Heart right ventricle (tissue), 16 donors: ENCODE results near the gene IFIT3. TPM values are rescaled to one million over a fixed set of nuclear protein-coding genes. Genes with fewer than 3 reads are reported as not detected.

Experiments
- ATAC-seq, 8 donors: fragments of 200-7000 bp; cut with Tn5 transposase; one replicate each; pipeline ENCODE4 v1.9.1; 2020; ENCODE audit warnings: mild to moderate bottlenecking in 8 of 8, moderate library complexity in 8 of 8, moderate number of reproducible peaks in 1 of 8
- DNase-seq, 2 donors: peaks; one replicate each; pipeline ENCODE4 v3.0.0-alpha.2; 2020
- H3K27ac ChIP-seq, 10 donors: fragments of 200-600 bp; sonication (generic) in 2 of 10; one replicate each; pipeline versions ENCODE4 v1.5.0 to v1.8.0; 2020 to 2022; ENCODE audit warnings: mild to moderate bottlenecking in 3 of 10
- H3K27me3 ChIP-seq, 7 donors: fragments of 200-600 bp; one replicate each; pipeline ENCODE4 v1.8.0; 2021 to 2022; ENCODE audit warnings: mild to moderate bottlenecking in 2 of 7
- H3K36me3 ChIP-seq, 9 donors: fragments of 200-600 bp; sonication (generic) in 1 of 9; one replicate each; pipeline versions ENCODE4 v1.5.0 to v1.8.0; 2020 to 2022; ENCODE audit warnings: mild to moderate bottlenecking in 2 of 9
- H3K4me1 ChIP-seq, 9 donors: fragments of 200-600 bp; sonication (generic) in 1 of 9; one replicate each; pipeline versions ENCODE4 v1.5.0 to v1.8.0; 2020 to 2022; ENCODE audit warnings: mild to moderate bottlenecking in 4 of 9
- H3K4me3 ChIP-seq, 10 donors: fragments of 200-600 bp; sonication (generic) in 2 of 10; one replicate each; pipeline versions ENCODE4 v1.5.0 to v1.8.0; 2020 to 2022; ENCODE audit warnings: mild to moderate bottlenecking in 7 of 10, moderate library complexity in 2 of 10
- H3K9me3 ChIP-seq, 11 donors: fragments of 200-600 bp in 10 of 11; sonication (generic) in 2 of 11; one replicate each; pipeline versions ENCODE4 v1.5.0 to v1.8.0; 2013 to 2022; ENCODE audit warnings: mild to moderate bottlenecking in 2 of 11, control low read depth in 1 of 11, moderate library complexity in 1 of 11
- WGBS, 2 donors: extraction: QIAGEN DNeasy Blood & Tissue Kit; methylation state at CpG; one replicate each; pipeline ENCODE4 v1.1.7; 2013; ENCODE audit warnings: inconsistent platforms in 1 of 2; 5-methylcytosine and 5-hydroxymethylcytosine counted together
- intact Hi-C, 10 donors: fragments of 100-400 bp; cut with DNase I; formaldehyde crosslinking; loops; one replicate each; pipeline versions ENCODE4 v1.11.1 to v1.14.2; 2022
- polyA plus RNA-seq, 2 donors: library from polyadenylated mRNA; stranded (reverse); fragments of 200-250 nt; gene quantifications; one replicate each; pipeline ENCODE4 v1.2.3, GENCODE V29; 2013
- total RNA-seq, 10 donors: library from RNA; stranded (reverse); fragmentation: NEBNext Ultra II Directional in 3 of 10; extraction: Animal tissue kit (Norgen Biotek cat#: 25700) in 3 of 10; gene quantifications; one replicate each; pipeline versions ENCODE4 v1.2.1 to v1.2.4, GENCODE V29; 2021 to 2023
- TF ChIP-seq, protein P1 (sequence below), 9 donors: fragments of 200-600 bp; sonication (generic) in 2 of 9; IDR thresholded peaks; one replicate each; pipeline versions ENCODE4 v1.5.0 to v1.8.0; 2021 to 2022; ENCODE audit warnings: antibody characterized with exemption in 9 of 9, mild to moderate bottlenecking in 5 of 9, moderate library complexity in 1 of 9
- donor health status: Arrhythmogenic right ventricular cardiomyopathy.
- donor health status: ischemic (EF 13 %, LVEDD 7.1; RV severe dilation, severe dysfunction).
- donor health status: healthy with polysubstance abuse.
- donor health status: DM: no; HTN: yes; CAD: no.
- donor health status: DM: no; HTN: no; CAD: no.
- donor health status: ischemic (EF 25% LVEDD 6.9; RV normal size, moderate dysfunction).
- donor health status: ischemic (EF 25% LVEDD 5.7; RV mildly dilated, moderate dysfunction).
- donor health status: healthy.
- donor health status: DM: yes; HTN: yes; CAD: no.
- donor health status: Ischemic cardiomyopathy.
- donor health status: ischemic (EF 35%, LVEDD 5.7; RV mildly dilated, moderate dysfunction).
- donor health status: nonischemic (EF 11% LVEDD 7.7; RV severe dilation, severe dysfunction).
- donor health status: DM: yes; HTN: yes; CAD: no.
- donor health status: PGD.
- donor health status: ischemic (EF 29% LVEDD 5.4; RV normal size, mild dysfunction).
- donor health status: nonischemic (EF 23%, LVEDD 6.1; RV moderate dilation, normal function).

Gene IFIT3
- total and polyA plus RNA-seq, 12 donors = 4.7 to 102 (median 12.2) TPM

DNA sequence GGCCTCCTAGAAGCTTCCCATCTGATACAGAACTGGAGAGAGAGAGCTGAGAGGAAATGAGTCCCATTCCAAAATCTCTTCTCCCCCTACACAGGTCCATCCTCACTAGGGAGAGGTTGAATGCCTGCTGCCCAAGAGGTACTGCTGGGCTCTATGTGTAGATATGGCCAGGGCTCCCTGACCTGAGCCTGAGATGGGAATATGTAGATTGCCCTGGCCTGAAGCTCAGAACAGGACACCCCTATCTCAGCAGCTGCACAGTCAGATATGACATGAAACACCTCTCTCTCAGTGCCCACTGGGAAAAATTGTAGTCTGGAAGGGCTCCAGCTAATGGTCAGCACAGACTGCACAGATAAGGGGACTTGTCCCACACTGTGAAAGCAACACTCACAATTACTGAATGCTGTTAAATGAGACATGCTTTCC lies 46.9 kb downstream of the IFIT3 start:
- Histone ChIP-seq H3K4me3 (peak overlapping the region in 1 of 10 donors; percentile 23), H3K27me3 (no peaks in the 10 kb centered on the region), H3K36me3 (no peaks in the 10 kb centered on the region), H3K9me3 (no peaks in the 10 kb centered on the region), H3K4me1 (peaks cover 10 to 33% (median 24%) of the 10 kb centered on the region in 9 donors), H3K27ac (peak overlapping the region; percentile 54 to 89 (median 84))
- DNase-seq (no peak), ATAC-seq (peak; percentile 13 to 69 (median 52))
- intact Hi-C loops = loop anchor here in 3 of 10 donors (2.0 to 5.0 kb wide), 3 partner anchors 14 to 117 kb away; partner anchors contain the start of gene IFIT5 (in 1 of the 3)
- TF ChIP-seq, protein P1, sequence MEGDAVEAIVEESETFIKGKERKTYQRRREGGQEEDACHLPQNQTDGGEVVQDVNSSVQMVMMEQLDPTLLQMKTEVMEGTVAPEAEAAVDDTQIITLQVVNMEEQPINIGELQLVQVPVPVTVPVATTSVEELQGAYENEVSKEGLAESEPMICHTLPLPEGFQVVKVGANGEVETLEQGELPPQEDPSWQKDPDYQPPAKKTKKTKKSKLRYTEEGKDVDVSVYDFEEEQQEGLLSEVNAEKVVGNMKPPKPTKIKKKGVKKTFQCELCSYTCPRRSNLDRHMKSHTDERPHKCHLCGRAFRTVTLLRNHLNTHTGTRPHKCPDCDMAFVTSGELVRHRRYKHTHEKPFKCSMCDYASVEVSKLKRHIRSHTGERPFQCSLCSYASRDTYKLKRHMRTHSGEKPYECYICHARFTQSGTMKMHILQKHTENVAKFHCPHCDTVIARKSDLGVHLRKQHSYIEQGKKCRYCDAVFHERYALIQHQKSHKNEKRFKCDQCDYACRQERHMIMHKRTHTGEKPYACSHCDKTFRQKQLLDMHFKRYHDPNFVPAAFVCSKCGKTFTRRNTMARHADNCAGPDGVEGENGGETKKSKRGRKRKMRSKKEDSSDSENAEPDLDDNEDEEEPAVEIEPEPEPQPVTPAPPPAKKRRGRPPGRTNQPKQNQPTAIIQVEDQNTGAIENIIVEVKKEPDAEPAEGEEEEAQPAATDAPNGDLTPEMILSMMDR (IDR thresholded peaks at IDR 0.05) = no peak

DNA sequence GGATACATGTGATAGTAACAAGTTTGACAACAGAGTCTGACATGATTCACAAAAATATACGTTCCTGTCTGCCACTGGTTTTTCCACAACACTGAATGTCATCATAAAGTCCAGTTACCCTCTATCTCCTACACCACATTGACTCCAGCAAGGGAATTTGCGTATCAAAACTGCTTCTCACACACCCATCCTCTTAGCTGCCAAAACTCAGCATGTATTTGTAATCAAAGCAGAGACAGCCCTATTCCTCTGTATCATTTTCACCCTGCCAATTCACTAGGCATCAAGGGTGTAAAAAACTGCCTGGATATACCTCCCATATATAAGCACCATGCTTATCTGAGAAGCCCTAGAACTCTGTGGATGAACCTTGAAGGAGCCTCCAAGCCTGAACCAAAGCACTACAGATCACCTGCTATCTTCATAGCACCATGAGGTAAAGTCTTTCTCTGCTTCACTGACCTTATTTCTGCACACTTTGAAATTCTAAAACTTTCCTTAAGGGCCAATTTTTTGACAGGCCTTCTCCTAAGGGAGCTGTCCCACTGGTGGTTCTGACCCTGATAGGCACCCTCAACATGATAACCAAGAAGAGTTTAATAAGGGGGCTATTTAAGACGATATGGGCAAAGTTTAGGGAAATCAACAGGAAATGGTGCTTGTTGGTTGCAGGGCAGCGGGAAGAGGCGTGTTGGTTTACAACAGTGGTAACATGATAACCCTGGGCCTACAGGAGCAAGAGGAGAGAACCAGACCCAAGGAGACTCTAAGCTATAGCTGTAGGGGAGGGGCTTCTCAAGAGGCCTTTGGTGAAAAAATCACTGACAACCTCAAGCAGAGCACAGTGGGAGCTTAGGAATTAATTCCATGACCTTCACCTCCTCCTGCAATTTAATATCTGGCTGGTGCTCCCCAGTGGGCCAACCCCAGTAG lies 50.2 kb downstream of the IFIT3 start, which contains the start of gene IFIT1B:
Gene IFIT1B, plus strand, starts transcription at position 352 of the 933 bp plus-strand sequence. Its CDS starts 80 bp downstream, at position 432.
- 91 to 96% methylated on average over 5 of the region's 5 CpGs for WGBS, 2 donors
- intact Hi-C loops = no loop called here
- no peak within 1 kb of the TSS for H3K27ac ChIP-seq
- no peak for ATAC-seq
- H3K4me3 ChIP-seq = no peak within 1 kb of the TSS
- no peaks in the 10 kb centered on the region for H3K36me3 ChIP-seq
- peaks cover 10 to 28% (median 23%) of the 10 kb centered on the region in 9 donors for H3K4me1 ChIP-seq
- DNase-seq = no peak
- no peaks in the 10 kb centered on the region for H3K27me3 ChIP-seq
- TF ChIP-seq, protein P1 (IDR thresholded peaks at IDR 0.05) = no peak
- H3K9me3 ChIP-seq = no peaks in the 10 kb centered on the region

DNA sequence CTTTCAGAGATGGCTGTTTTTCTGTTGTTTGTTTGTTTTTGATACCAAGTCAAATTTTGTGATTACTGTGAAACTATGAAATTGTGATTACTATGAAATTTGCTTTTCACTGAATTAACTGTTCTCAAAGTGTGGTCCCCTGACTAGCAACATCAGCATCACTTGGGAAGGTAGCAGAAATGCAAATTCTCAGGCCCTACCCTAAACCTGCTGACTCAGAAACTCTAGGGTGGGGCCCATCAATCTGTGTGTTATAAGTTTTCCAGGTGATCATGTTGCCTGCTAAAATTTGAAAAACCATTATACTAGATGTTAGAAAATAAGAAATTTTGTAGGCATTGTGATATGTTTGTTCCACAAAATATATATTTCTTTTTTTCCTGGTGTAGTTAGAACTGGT lies 51.3 kb downstream of the IFIT3 start:
- TF ChIP-seq, protein P1 (IDR thresholded peaks at IDR 0.05) = no peak
- no peaks in the 10 kb centered on the region for H3K36me3 ChIP-seq
- peaks cover 2 to 17% (median 13%) of the 10 kb centered on the region in 9 donors for H3K4me1 ChIP-seq
- no peaks in the 10 kb centered on the region for H3K27me3 ChIP-seq
- no peaks in the 10 kb centered on the region for H3K9me3 ChIP-seq
- intact Hi-C loops = no loop called here
- H3K27ac ChIP-seq = no peak overlapping the region
- H3K4me3 ChIP-seq = no peak overlapping the region
- no peak for ATAC-seq
- DNase-seq = no peak

DNA sequence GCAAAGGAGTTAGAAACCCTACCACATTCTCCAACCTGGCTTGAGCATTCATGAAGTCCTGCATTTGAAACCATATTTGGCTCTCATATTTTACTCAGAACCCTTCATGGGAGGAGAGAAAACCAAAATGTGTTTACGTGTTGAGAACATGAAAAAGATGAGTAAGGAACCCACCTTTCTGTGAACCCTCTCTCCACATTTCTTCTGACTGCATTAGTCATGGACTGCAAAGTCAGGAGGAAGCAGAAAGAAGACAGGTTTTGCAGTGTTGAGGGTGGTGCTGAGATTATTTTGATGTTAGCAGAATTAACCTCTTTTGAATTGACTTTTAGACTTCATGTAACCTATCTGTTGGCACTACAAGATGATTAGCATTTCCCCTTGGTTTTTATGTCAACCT lies 55.0 kb downstream of the IFIT3 start:
- DNase-seq = no peak
- H3K9me3 ChIP-seq = no peaks in the 10 kb centered on the region
- no peaks in the 10 kb centered on the region for H3K27me3 ChIP-seq
- intact Hi-C loops = no loop called here
- WGBS, 2 donors = 95 to 100% methylated on average over 1 of the region's 1 CpG
- H3K36me3 ChIP-seq = no peaks in the 10 kb centered on the region
- H3K4me1 ChIP-seq = peaks cover 0 to 17% (median 0%) of the 10 kb centered on the region in 9 donors
- no peak for ATAC-seq
- TF ChIP-seq, protein P1 (IDR thresholded peaks at IDR 0.05) = no peak
- no peak overlapping the region for H3K4me3 ChIP-seq
- no peak overlapping the region for H3K27ac ChIP-seq
